Measurements from ENCODE around the gene CXorf58.

DNA sequence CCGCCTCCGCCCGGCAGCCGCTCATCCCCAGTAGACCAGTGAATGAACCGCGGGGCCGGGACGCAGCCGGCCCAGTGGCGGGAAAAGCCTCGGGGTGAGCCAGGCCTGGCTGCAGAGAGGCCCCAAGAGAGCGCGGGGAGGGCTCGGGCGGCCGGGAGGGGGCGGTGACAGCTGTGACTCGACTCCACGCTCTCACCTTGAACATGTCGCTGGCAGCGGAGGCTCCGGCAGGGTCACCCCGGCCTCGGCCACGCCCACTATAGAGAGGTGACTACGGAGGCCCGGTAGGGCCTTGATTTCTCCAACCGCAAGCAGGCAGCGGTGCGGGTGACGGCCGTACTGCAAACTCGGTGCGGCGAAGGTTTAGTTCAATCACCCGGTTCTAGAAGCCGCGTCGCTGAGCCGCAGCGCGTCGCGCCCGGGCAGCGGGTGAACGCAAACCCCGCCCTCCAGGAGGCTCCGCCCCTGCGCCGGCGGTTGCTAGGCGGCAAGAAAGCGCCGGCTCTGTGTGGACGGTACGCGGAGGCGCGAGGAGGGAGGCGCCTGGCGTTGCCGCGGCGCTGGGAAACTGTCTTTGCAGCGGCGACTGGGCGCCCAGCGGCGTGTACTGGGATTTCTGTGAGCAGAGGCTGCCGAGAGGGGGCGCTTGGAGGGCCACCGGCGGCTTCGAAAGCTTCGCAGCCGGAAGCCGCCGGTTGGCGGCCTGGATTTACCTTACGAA lies at the start of gene CXorf58, which contains the start of gene APOO:
- TF ChIP-seq, protein P1, sequence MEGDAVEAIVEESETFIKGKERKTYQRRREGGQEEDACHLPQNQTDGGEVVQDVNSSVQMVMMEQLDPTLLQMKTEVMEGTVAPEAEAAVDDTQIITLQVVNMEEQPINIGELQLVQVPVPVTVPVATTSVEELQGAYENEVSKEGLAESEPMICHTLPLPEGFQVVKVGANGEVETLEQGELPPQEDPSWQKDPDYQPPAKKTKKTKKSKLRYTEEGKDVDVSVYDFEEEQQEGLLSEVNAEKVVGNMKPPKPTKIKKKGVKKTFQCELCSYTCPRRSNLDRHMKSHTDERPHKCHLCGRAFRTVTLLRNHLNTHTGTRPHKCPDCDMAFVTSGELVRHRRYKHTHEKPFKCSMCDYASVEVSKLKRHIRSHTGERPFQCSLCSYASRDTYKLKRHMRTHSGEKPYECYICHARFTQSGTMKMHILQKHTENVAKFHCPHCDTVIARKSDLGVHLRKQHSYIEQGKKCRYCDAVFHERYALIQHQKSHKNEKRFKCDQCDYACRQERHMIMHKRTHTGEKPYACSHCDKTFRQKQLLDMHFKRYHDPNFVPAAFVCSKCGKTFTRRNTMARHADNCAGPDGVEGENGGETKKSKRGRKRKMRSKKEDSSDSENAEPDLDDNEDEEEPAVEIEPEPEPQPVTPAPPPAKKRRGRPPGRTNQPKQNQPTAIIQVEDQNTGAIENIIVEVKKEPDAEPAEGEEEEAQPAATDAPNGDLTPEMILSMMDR (IDR thresholded peaks at IDR 0.05; ENCODE audit: low read depth, low read length, missing input control): peak; percentile 89
- TF ChIP-seq YY1 (IDR thresholded peaks at IDR 0.05): peak; percentile 57
- TF ChIP-seq GABPA (IDR thresholded peaks at IDR 0.05 in 1 of 2, conservative IDR thresholded peaks at IDR 0.05 in 1 of 2): peak in 1 of 2 donors; percentile 55
- TF ChIP-seq, protein P2, sequence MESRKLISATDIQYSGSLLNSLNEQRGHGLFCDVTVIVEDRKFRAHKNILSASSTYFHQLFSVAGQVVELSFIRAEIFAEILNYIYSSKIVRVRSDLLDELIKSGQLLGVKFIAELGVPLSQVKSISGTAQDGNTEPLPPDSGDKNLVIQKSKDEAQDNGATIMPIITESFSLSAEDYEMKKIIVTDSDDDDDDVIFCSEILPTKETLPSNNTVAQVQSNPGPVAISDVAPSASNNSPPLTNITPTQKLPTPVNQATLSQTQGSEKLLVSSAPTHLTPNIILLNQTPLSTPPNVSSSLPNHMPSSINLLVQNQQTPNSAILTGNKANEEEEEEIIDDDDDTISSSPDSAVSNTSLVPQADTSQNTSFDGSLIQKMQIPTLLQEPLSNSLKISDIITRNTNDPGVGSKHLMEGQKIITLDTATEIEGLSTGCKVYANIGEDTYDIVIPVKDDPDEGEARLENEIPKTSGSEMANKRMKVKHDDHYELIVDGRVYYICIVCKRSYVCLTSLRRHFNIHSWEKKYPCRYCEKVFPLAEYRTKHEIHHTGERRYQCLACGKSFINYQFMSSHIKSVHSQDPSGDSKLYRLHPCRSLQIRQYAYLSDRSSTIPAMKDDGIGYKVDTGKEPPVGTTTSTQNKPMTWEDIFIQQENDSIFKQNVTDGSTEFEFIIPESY (IDR thresholded peaks at IDR 0.05): peak; percentile 57
- TF ChIP-seq, protein P3, sequence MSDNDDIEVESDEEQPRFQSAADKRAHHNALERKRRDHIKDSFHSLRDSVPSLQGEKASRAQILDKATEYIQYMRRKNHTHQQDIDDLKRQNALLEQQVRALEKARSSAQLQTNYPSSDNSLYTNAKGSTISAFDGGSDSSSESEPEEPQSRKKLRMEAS (IDR thresholded peaks at IDR 0.05): peak; percentile 22
- TF ChIP-seq, protein P4, sequence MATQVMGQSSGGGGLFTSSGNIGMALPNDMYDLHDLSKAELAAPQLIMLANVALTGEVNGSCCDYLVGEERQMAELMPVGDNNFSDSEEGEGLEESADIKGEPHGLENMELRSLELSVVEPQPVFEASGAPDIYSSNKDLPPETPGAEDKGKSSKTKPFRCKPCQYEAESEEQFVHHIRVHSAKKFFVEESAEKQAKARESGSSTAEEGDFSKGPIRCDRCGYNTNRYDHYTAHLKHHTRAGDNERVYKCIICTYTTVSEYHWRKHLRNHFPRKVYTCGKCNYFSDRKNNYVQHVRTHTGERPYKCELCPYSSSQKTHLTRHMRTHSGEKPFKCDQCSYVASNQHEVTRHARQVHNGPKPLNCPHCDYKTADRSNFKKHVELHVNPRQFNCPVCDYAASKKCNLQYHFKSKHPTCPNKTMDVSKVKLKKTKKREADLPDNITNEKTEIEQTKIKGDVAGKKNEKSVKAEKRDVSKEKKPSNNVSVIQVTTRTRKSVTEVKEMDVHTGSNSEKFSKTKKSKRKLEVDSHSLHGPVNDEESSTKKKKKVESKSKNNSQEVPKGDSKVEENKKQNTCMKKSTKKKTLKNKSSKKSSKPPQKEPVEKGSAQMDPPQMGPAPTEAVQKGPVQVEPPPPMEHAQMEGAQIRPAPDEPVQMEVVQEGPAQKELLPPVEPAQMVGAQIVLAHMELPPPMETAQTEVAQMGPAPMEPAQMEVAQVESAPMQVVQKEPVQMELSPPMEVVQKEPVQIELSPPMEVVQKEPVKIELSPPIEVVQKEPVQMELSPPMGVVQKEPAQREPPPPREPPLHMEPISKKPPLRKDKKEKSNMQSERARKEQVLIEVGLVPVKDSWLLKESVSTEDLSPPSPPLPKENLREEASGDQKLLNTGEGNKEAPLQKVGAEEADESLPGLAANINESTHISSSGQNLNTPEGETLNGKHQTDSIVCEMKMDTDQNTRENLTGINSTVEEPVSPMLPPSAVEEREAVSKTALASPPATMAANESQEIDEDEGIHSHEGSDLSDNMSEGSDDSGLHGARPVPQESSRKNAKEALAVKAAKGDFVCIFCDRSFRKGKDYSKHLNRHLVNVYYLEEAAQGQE (IDR thresholded peaks at IDR 0.05): no peak
- TF ChIP-seq EGR1 (IDR thresholded peaks at IDR 0.05; ENCODE audit: low read depth in 2 of 2): no peak
